HepG2 (cell line): ENCODE results near the gene WDR47. TPM values are rescaled to one million over a fixed set of nuclear protein-coding genes. Genes with fewer than 3 reads are reported as not detected.

Experiments
- BRCA1 ChIP-seq: sonication (generic); formaldehyde crosslinking; IDR thresholded peaks from 2 replicates; pipeline ENCODE4 v1.4.0; 2020; ENCODE audit warnings: missing genetic modification reagents
- CREBL2 ChIP-seq: sonication (generic); formaldehyde crosslinking; IDR thresholded peaks from 2 replicates; pipeline ENCODE4 v1.8.1; 2023; ENCODE audit warnings: missing genetic modification reagents, mild to moderate bottlenecking, borderline replicate concordance
- EED ChIP-seq: sonication (generic); formaldehyde crosslinking; IDR thresholded peaks from 2 replicates; pipeline ENCODE4 v1.5.0; 2020; ENCODE audit warnings: mild to moderate bottlenecking, missing genetic modification reagents
- GTF2F1 ChIP-seq: fragments of 150-350 bp; IDR thresholded peaks from 2 replicates; pipeline ENCODE4 v1.6.1; 2014; ENCODE audit warnings: low read length
- GZF1 ChIP-seq: sonication (generic); formaldehyde crosslinking; IDR thresholded peaks from 2 replicates; pipeline ENCODE4 v1.5.1; 2020; ENCODE audit warnings: mild to moderate bottlenecking, missing genetic modification reagents
- HOXA5 ChIP-seq: sonication (generic); formaldehyde crosslinking; IDR thresholded peaks from 2 replicates; pipeline ENCODE4 v1.4.0; 2020; ENCODE audit warnings: missing genetic modification reagents
- IRX3 ChIP-seq: sonication (generic); formaldehyde crosslinking; IDR thresholded peaks from 2 replicates; pipeline ENCODE4 v1.8.1; 2023; ENCODE audit warnings: mild to moderate bottlenecking, low read depth, missing genetic modification reagents, borderline replicate concordance
- KMT2A ChIP-seq: sonication (generic); formaldehyde crosslinking; IDR thresholded peaks from 2 replicates; pipeline ENCODE4 v1.4.0; 2020; ENCODE audit warnings: missing genetic modification reagents
- MBD4 ChIP-seq: IDR thresholded peaks from 2 replicates; pipeline ENCODE4 v1.6.1; 2012; ENCODE audit warnings: low read length, inconsistent platforms, borderline replicate concordance
- MED1 ChIP-seq: sonication (generic); formaldehyde crosslinking; IDR thresholded peaks from 2 replicates; pipeline ENCODE4 v1.4.0; 2020; ENCODE audit warnings: missing genetic modification reagents
- NFE2L1 ChIP-seq: sonication (generic); formaldehyde crosslinking; IDR thresholded peaks from 2 replicates; pipeline ENCODE4 v1.4.0; 2020; ENCODE audit warnings: missing genetic modification reagents, mild to moderate bottlenecking, borderline replicate concordance
- NKX3-1 ChIP-seq: sonication (generic); formaldehyde crosslinking; IDR thresholded peaks from 2 replicates; pipeline ENCODE4 v1.5.0; 2020; ENCODE audit warnings: missing genetic modification reagents
- RBM22 ChIP-seq: fragments of 200-400 bp; formaldehyde crosslinking; optimal IDR thresholded peaks from 2 replicates; pipeline ENCODE3; 2017; ENCODE audit warnings: mild to moderate bottlenecking, low read length, moderate library complexity
- SMAD9 ChIP-seq: sonication (generic); formaldehyde crosslinking; IDR thresholded peaks from 2 replicates; pipeline ENCODE4 v1.5.1; 2020; ENCODE audit warnings: mild to moderate bottlenecking, missing genetic modification reagents
- SRY ChIP-seq: sonication (generic); formaldehyde crosslinking; IDR thresholded peaks from 2 replicates; pipeline ENCODE4 v1.8.0; 2022; ENCODE audit warnings: mild to moderate bottlenecking, missing genetic modification reagents
- ZFAT ChIP-seq: sonication (generic); formaldehyde crosslinking; conservative IDR thresholded peaks from 2 replicates; pipeline ENCODE4 v1.8.1; 2023; ENCODE audit warnings: missing genetic modification reagents, inconsistent platforms
- ZFP82 ChIP-seq: sonication (generic); formaldehyde crosslinking; IDR thresholded peaks from 2 replicates; pipeline ENCODE4 v1.5.1; 2020; ENCODE audit warnings: mild to moderate bottlenecking, missing genetic modification reagents, borderline replicate concordance
- ZNF367 ChIP-seq: sonication (generic); formaldehyde crosslinking; IDR thresholded peaks from 2 replicates; pipeline ENCODE4 v1.4.0; 2020; ENCODE audit warnings: missing genetic modification reagents, borderline replicate concordance
- ZNF446 ChIP-seq: sonication (generic); formaldehyde crosslinking; IDR thresholded peaks from 2 replicates; pipeline ENCODE4 v1.5.0; 2020; ENCODE audit warnings: mild to moderate bottlenecking, missing genetic modification reagents
- ZNF564 ChIP-seq: sonication (generic); formaldehyde crosslinking; IDR thresholded peaks from 2 replicates; pipeline ENCODE4 v1.8.1; 2023; ENCODE audit warnings: mild to moderate bottlenecking, missing genetic modification reagents
- ZNF619 ChIP-seq: sonication (generic); formaldehyde crosslinking; IDR thresholded peaks from 2 replicates; pipeline ENCODE4 v1.4.0; 2020; ENCODE audit warnings: mild to moderate bottlenecking, missing genetic modification reagents
- ZNF629 ChIP-seq: sonication (generic); formaldehyde crosslinking; conservative IDR thresholded peaks from 2 replicates; pipeline ENCODE4 v1.5.0; 2020; ENCODE audit warnings: missing genetic modification reagents
- ZNF747 ChIP-seq: sonication (generic); formaldehyde crosslinking; IDR thresholded peaks from 2 replicates; pipeline ENCODE4 v1.8.1; 2023; ENCODE audit warnings: missing genetic modification reagents, mild to moderate bottlenecking, borderline replicate concordance
- ZNF775 ChIP-seq: sonication (generic); formaldehyde crosslinking; IDR thresholded peaks from 2 replicates; pipeline ENCODE4 v1.4.0; 2020; ENCODE audit warnings: missing genetic modification reagents, mild to moderate bottlenecking, moderate library complexity, borderline replicate concordance
- ZNF891 ChIP-seq: sonication (generic); formaldehyde crosslinking; IDR thresholded peaks from 2 replicates; pipeline ENCODE4 v1.5.0; 2020; ENCODE audit warnings: mild to moderate bottlenecking, missing genetic modification reagents
- ZSCAN20 ChIP-seq: sonication (generic); formaldehyde crosslinking; IDR thresholded peaks from 2 replicates; pipeline ENCODE4 v1.4.0; 2020; ENCODE audit warnings: missing genetic modification reagents, mild to moderate bottlenecking, borderline replicate concordance
- polyA plus RNA-seq, 8 experiments: library from polyadenylated mRNA; depleted of rRNA in 3 of 8; stranded (reverse) in 7 of 8; unstranded in 1 of 8; fragments of >200 nt; fragmentation: Illumina TruSeq in 4 of 8; extraction: Trizol in 4 of 8; gene quantifications; 2 replicates each; pipeline versions ENCODE4 v1.2.1 to v1.2.3, GENCODE V29; 2011 to 2016; ENCODE audit warnings: low read depth in 4 of 8, missing spikeins in 1 of 8, mixed read lengths in 1 of 8; ENCODE audit not compliant: insufficient read depth in 1 of 8
- total RNA-seq, 5 experiments: library from RNA; depleted of rRNA; stranded (reverse); fragments of >200 nt; fragmentation: Illumina TruSeq; extraction: Trizol; gene quantifications; 2 replicates each; pipeline ENCODE4 v1.2.3, GENCODE V29; 2016; ENCODE audit warnings: low read depth in 1 of 5
- TF ChIP-seq, protein P1 (sequence below): conservative IDR thresholded peaks from 2 replicates; pipeline ENCODE4 v1.6.1; 2018; ENCODE audit warnings: missing genetic modification reagents
- TF ChIP-seq, protein P2 (sequence below): sonication (generic); formaldehyde crosslinking; conservative IDR thresholded peaks from 2 replicates; pipeline ENCODE4 v1.4.0; 2020; ENCODE audit warnings: missing genetic modification reagents
- TF ChIP-seq, protein P3 (sequence below): sonication (generic); formaldehyde crosslinking; IDR thresholded peaks from 2 replicates; pipeline ENCODE4 v1.8.1; 2023; ENCODE audit warnings: mild to moderate bottlenecking, moderate library complexity, missing genetic modification reagents

Gene WDR47
- total and polyA plus RNA-seq, 2 of the 13 experiments (the other 11 are each of a cell fraction or from before 2014, with no cell fraction given): 4.3 to 5.9 TPM

DNA sequence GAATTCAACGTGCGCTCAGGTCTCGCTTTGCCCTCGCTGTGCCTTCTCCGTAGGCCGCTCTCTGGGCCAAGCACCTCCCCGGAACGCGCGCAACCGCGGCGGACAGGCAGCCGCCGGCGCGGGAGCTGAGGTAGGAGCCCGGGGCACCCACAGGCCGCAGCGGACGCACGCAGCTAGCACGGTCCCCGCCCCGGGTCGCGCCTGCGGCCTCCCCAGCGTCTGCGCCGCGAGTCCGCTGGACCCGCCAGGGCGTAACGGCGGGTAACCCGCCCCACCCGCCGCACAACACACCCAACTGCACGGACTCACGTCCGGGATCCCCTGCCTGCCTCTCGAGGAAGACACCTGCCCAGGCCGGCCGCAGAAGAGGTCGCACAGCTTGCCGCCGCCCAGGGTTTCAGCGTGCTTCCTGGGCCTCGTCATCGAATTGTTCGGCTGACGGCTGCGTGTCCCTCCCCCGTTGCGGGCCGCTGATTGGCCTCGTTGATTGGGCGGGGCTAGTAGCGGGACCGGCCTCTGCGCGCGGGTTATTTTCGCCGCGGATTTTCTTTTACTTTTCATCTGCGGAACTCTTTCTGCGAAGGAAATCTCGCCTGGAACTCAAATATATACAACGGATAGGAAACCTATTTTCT, 78.7 kb downstream of the WDR47 start, which contains the start of gene CLCC1 (continued):
- TF ChIP-seq BRCA1: no peak; the same call in 1 of the 2 replicates
- 0 out of 2 replicates have a peak, but pooled peaks have one; percentile 23 for TF ChIP-seq ZNF619 (CRISPR knock-in tag)
- TF ChIP-seq ZSCAN20 (CRISPR knock-in tag): no peak
- TF ChIP-seq, protein P1, sequence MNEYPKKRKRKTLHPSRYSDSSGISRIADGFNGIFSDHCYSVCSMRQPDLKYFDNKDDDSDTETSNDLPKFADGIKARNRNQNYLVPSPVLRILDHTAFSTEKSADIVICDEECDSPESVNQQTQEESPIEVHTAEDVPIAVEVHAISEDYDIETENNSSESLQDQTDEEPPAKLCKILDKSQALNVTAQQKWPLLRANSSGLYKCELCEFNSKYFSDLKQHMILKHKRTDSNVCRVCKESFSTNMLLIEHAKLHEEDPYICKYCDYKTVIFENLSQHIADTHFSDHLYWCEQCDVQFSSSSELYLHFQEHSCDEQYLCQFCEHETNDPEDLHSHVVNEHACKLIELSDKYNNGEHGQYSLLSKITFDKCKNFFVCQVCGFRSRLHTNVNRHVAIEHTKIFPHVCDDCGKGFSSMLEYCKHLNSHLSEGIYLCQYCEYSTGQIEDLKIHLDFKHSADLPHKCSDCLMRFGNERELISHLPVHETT: peak; percentile 85
- TF ChIP-seq RBM22: no peak
- TF ChIP-seq ZNF747: no peak
- 0 out of 2 replicates have a peak, but pooled peaks have one; percentile 62 for TF ChIP-seq ZNF564
- peak; percentile 82; the same call in 1 of the 2 replicates for TF ChIP-seq HOXA5 (CRISPR knock-in tag)
- no peak for TF ChIP-seq GTF2F1
- TF ChIP-seq, protein P2, sequence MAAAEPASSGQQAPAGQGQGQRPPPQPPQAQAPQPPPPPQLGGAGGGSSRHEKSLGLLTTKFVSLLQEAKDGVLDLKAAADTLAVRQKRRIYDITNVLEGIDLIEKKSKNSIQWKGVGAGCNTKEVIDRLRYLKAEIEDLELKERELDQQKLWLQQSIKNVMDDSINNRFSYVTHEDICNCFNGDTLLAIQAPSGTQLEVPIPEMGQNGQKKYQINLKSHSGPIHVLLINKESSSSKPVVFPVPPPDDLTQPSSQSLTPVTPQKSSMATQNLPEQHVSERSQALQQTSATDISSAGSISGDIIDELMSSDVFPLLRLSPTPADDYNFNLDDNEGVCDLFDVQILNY (CRISPR knock-in tag): peak; percentile 62; the same call in 1 of the 2 replicates
- TF ChIP-seq ZNF891 (CRISPR knock-in tag): peak; percentile 59; the same call in 1 of the 2 replicates
- 0 out of 2 replicates have a peak, but pooled peaks have one; percentile 12 for TF ChIP-seq ZNF629 (CRISPR knock-in tag)
- TF ChIP-seq MBD4: no peak
- TF ChIP-seq SMAD9 (CRISPR knock-in tag): no peak
- TF ChIP-seq NKX3-1 (CRISPR knock-in tag): peak; percentile 60; the same call in 1 of the 2 replicates
- peak; percentile 29 for TF ChIP-seq ZNF446 (CRISPR knock-in tag)
- TF ChIP-seq GZF1: no peak
- TF ChIP-seq EED (CRISPR knock-in tag): no peak
- peak; percentile 60; the same call in 1 of the 2 replicates for TF ChIP-seq IRX3 (CRISPR knock-in tag)
- TF ChIP-seq MED1 (CRISPR knock-in tag): peak; percentile 74
- peak; percentile 85 for TF ChIP-seq SRY (CRISPR knock-in tag)
- TF ChIP-seq ZNF367: no peak
- no peak; the same call in 1 of the 2 replicates for TF ChIP-seq ZFAT
- peak; percentile 89; the same call in 1 of the 2 replicates for TF ChIP-seq CREBL2 (CRISPR knock-in tag)
- TF ChIP-seq ZNF775 (CRISPR knock-in tag): no peak
- peak; percentile 94 for TF ChIP-seq KMT2A (CRISPR knock-in tag)
- no peak for TF ChIP-seq NFE2L1 (CRISPR knock-in tag)
- TF ChIP-seq, protein P3, sequence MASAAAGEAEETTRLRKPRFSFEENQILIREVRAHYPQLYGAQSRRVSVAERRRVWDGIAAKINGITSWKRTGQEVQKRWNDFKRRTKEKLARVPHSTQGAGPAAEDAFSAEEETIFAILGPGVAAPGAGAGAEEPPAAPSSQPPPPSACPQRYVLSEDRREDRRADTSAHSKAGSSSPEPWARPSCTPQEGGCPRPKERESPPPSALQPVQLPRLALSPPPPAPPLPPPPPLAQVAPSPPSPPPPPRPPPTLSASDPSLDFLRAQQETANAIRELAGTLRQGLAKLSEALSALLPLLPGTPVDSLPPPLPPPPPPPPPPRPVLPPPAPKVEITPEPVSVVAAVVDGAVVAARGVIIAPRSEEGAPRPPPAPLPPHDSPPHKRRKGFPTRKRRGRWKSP (CRISPR knock-in tag): peak; percentile 95
- peak; percentile 59; the same call in 1 of the 2 replicates for TF ChIP-seq ZFP82 (CRISPR knock-in tag)
